ENCODE data around the gene TWF2.

GRCh38 chr3:52227766-52228165 lies 11.2 kb downstream of the TWF2 start:
- TF ChIP-seq NR3C1 (IDR thresholded peaks at IDR 0.05) (no peak), BHLHE40 (IDR thresholded peaks at IDR 0.05; ENCODE audit: low read depth, low read length) (no peak), POLR2A (IDR thresholded peaks at IDR 0.05; ENCODE audit: low read length) (no peak), SREBF2 (IDR thresholded peaks at IDR 0.05) (no peak), ELK1 (IDR thresholded peaks at IDR 0.05; ENCODE audit: low read depth, low read length) (no peak), ESRRA (IDR thresholded peaks at IDR 0.05; ENCODE audit: borderline replicate concordance, low read length) (no peak), CTCF (IDR thresholded peaks at IDR 0.05) (no peak), EP300 (IDR thresholded peaks at IDR 0.05) (no peak), BCL3 (IDR thresholded peaks at IDR 0.05) (no peak), ZFP36 (IDR thresholded peaks at IDR 0.05; ENCODE audit: borderline replicate concordance, partially characterized antibody) (no peak), MAFK (IDR thresholded peaks at IDR 0.05; ENCODE audit: partially characterized antibody) (no peak), REST (IDR thresholded peaks at IDR 0.05) (no peak), RAD21 (conservative IDR thresholded peaks at IDR 0.05 in 1 of 2, IDR thresholded peaks at IDR 0.05 in 1 of 2) (no peak)

All from A549 (cell line).